Breast epithelium (tissue), 3 donors: Measurements from ENCODE around the gene ALOX5AP.

Experiments
- CTCF ChIP-seq, 3 donors: fragments of 450-650 bp; IDR thresholded peaks; one replicate each; pipeline ENCODE4 v1.5.1; 2016 to 2017; ENCODE audit warnings: antibody characterized with exemption in 3 of 3, mild to moderate bottlenecking in 3 of 3, moderate library complexity in 3 of 3
- POLR2A ChIP-seq: fragments of 450-650 bp; IDR thresholded peaks from one replicate; pipeline ENCODE4 v1.6.1; 2016; ENCODE audit warnings: antibody characterized with exemption, mild to moderate bottlenecking, moderate library complexity
- POLR2AphosphoS5 ChIP-seq, 3 donors: sonication (generic); formaldehyde crosslinking; IDR thresholded peaks; one replicate each; pipeline ENCODE4 v1.6.1; 2017; ENCODE audit warnings: antibody characterized with exemption in 3 of 3

- TF ChIP-seq POLR2A (no peak), CTCF (IDR thresholded peaks at IDR 0.05) (no peak), POLR2AphosphoS5 (IDR thresholded peaks at IDR 0.05) (no peak)
Observed at GRCh38 chr13:30735025-30735871, at the start of gene ALOX5AP.
